K562 (cell line): ENCODE data around the gene CD46. TPM values are rescaled to one million over a fixed set of nuclear protein-coding genes. Genes with fewer than 3 reads are reported as not detected.

Experiments
- DDX20 ChIP-seq: fragments of 450-650 bp; IDR thresholded peaks from 2 replicates; pipeline ENCODE4 v1.6.1; 2016; ENCODE audit warnings: missing genetic modification characterization, low read depth, mild to moderate bottlenecking, missing compliant biosample characterization, moderate library complexity
- EHMT2 ChIP-seq: fragments of 450-650 bp; IDR thresholded peaks from 2 replicates; pipeline ENCODE4 v1.6.1; 2018; ENCODE audit warnings: antibody characterized with exemption
- ESRRA ChIP-seq: fragments of 450-650 bp; IDR thresholded peaks from 2 replicates; pipeline ENCODE4 v1.6.1; 2014; ENCODE audit warnings: low read depth, mild to moderate bottlenecking, moderate library complexity, borderline replicate concordance
- GABPA ChIP-seq: fragments of 200-800 bp; sonication (Bioruptor generic); conservative IDR thresholded peaks from 2 replicates; pipeline ENCODE4 v1.6.1; 2016; ENCODE audit warnings: low read depth, missing genetic modification characterization, missing compliant biosample characterization
- GTF2F1 ChIP-seq: IDR thresholded peaks from 2 replicates; pipeline ENCODE4 v1.6.1; 2011; ENCODE audit warnings: low read depth, low read length, improper control_type of control experiment
- MXI1 ChIP-seq: IDR thresholded peaks from 2 replicates; pipeline ENCODE4 v1.6.1; 2011; ENCODE audit warnings: low read depth, mild to moderate bottlenecking, improper control_type of control experiment, low read length
- PHF20 ChIP-seq: fragments of 450-650 bp; IDR thresholded peaks from 2 replicates; pipeline ENCODE4 v1.6.1; 2018; ENCODE audit not compliant: partially characterized antibody
- SETDB1 ChIP-seq: IDR thresholded peaks from one replicate; pipeline ENCODE4 v1.6.1; 2012; ENCODE audit warnings: low read length, control low read depth, inconsistent platforms
- SMARCE1 ChIP-seq: fragments of 450-650 bp; IDR thresholded peaks from 2 replicates; pipeline ENCODE4 v1.7.1; 2016; ENCODE audit warnings: mild to moderate bottlenecking
- STAG1 ChIP-seq: sonication (generic); formaldehyde crosslinking; IDR thresholded peaks from 2 replicates; pipeline ENCODE4 v1.5.0; 2020; ENCODE audit warnings: missing genetic modification reagents, borderline replicate concordance
- THRAP3 ChIP-seq: fragments of 450-650 bp; IDR thresholded peaks from 2 replicates; pipeline ENCODE4 v1.6.1; 2016; ENCODE audit warnings: mild to moderate bottlenecking, inconsistent platforms, borderline replicate concordance
- TSC22D4 ChIP-seq: fragments of 450-650 bp; IDR thresholded peaks from 2 replicates; pipeline ENCODE4 v1.6.1; 2016; ENCODE audit warnings: missing genetic modification characterization, missing biosample characterization, control low read depth
- ZBTB49 ChIP-seq: sonication (generic); formaldehyde crosslinking; IDR thresholded peaks from 2 replicates; pipeline ENCODE4 v1.8.0; 2022; ENCODE audit warnings: missing genetic modification reagents, mild to moderate bottlenecking, borderline replicate concordance
- ZNF764 ChIP-seq: fragments of 250-450 bp; sonication (Bioruptor Pico); IDR thresholded peaks from 2 replicates; pipeline ENCODE4 v1.4.0; 2020; ENCODE audit warnings: low read depth, mild to moderate bottlenecking, moderate library complexity
- ZNF766 ChIP-seq: fragments of 200-800 bp; sonication (Bioruptor generic); conservative IDR thresholded peaks from 2 replicates; pipeline ENCODE4 v1.6.1; 2016; ENCODE audit warnings: missing genetic modification characterization, missing compliant biosample characterization
- ZSCAN32 ChIP-seq: fragments of 450-650 bp; formaldehyde crosslinking; IDR thresholded peaks from 2 replicates; pipeline ENCODE4 v1.4.0; 2020; ENCODE audit warnings: mild to moderate bottlenecking, moderate library complexity
- polyA plus RNA-seq, 8 experiments: library from polyadenylated mRNA; depleted of rRNA in 4 of 8; stranded (reverse) in 5 of 8; unstranded in 3 of 8; fragments of >200 nt; fragmentation: Nextera tagmentation in 2 of 8; fragmentation: Illumina TruSeq in 1 of 8; extraction: Ambion mirVana in 2 of 8; extraction: Trizol in 1 of 8; gene quantifications; 2 replicates each; pipeline versions ENCODE4 v1.2.1 to v1.2.3, GENCODE V29; 2011 to 2014; ENCODE audit warnings: inconsistent platforms in 1 of 8, missing spikeins in 1 of 8
- total RNA-seq, 7 experiments: library from RNA; depleted of rRNA in 6 of 7; stranded (reverse); fragments of >200 nt in 6 of 7; fragmentation: Illumina TruSeq in 2 of 7; extraction: Trizol in 2 of 7; gene quantifications; 2 replicates each; pipeline versions ENCODE4 v1.2.1 to v1.2.3, GENCODE V29; 2011 to 2021; ENCODE audit warnings: low replicate concordance in 1 of 7
- TF ChIP-seq, protein P1 (sequence below): fragments of 250-450 bp; sonication (Bioruptor Pico); IDR thresholded peaks from 2 replicates; pipeline ENCODE4 v1.4.0; 2020; ENCODE audit warnings: mild to moderate bottlenecking, moderate library complexity
- TF ChIP-seq, protein P2 (sequence below): fragments of 450-650 bp; IDR thresholded peaks from one replicate; pipeline ENCODE4 v1.6.1; 2018; ENCODE audit warnings: mild to moderate bottlenecking, moderate library complexity; ENCODE audit not compliant: partially characterized antibody
- TF ChIP-seq, protein P3 (sequence below): sonication (generic); formaldehyde crosslinking; IDR thresholded peaks from 2 replicates; pipeline ENCODE4 v1.8.0; 2022; ENCODE audit warnings: mild to moderate bottlenecking, low read depth, missing genetic modification reagents
- TF ChIP-seq, protein P4 (sequence below): fragments of 250-450 bp; sonication (Bioruptor Pico); IDR thresholded peaks from 2 replicates; pipeline ENCODE4 v1.6.1; 2021; ENCODE audit warnings: mild to moderate bottlenecking

Gene CD46
- total and polyA plus RNA-seq, 9 of the 15 experiments (the other 6 are each of a cell fraction or from before 2014, with no cell fraction given): 87.9 to 374 (median 156) TPM

GRCh38 chr1:207797229-207797973 is 45.5 kb downstream of the CD46 start (continued):
- TF ChIP-seq SETDB1: no peak
- TF ChIP-seq THRAP3: no peak; the same call in 1 of the 2 replicates
- no peak for TF ChIP-seq ZBTB49 (CRISPR knock-in tag)
- TF ChIP-seq SMARCE1: no peak
- no peak for TF ChIP-seq DDX20
- TF ChIP-seq, protein P1, sequence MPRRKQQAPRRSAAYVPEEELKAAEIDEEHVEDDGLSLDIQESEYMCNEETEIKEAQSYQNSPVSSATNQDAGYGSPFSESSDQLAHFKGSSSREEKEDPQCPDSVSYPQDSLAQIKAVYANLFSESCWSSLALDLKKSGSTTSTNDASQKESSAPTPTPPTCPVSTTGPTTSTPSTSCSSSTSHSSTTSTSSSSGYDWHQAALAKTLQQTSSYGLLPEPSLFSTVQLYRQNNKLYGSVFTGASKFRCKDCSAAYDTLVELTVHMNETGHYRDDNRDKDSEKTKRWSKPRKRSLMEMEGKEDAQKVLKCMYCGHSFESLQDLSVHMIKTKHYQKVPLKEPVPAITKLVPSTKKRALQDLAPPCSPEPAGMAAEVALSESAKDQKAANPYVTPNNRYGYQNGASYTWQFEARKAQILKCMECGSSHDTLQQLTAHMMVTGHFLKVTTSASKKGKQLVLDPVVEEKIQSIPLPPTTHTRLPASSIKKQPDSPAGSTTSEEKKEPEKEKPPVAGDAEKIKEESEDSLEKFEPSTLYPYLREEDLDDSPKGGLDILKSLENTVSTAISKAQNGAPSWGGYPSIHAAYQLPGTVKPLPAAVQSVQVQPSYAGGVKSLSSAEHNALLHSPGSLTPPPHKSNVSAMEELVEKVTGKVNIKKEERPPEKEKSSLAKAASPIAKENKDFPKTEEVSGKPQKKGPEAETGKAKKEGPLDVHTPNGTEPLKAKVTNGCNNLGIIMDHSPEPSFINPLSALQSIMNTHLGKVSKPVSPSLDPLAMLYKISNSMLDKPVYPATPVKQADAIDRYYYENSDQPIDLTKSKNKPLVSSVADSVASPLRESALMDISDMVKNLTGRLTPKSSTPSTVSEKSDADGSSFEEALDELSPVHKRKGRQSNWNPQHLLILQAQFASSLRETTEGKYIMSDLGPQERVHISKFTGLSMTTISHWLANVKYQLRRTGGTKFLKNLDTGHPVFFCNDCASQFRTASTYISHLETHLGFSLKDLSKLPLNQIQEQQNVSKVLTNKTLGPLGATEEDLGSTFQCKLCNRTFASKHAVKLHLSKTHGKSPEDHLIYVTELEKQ (CRISPR knock-in tag): no peak
- TF ChIP-seq EHMT2: no peak
- TF ChIP-seq ZNF764 (CRISPR knock-in tag): no peak
- TF ChIP-seq GTF2F1: no peak
- TF ChIP-seq ZSCAN32 (CRISPR knock-in tag): no peak
- TF ChIP-seq ZNF766 (CRISPR knock-in tag): no peak
- TF ChIP-seq ESRRA: no peak
- no peak for TF ChIP-seq GABPA (tag)
- TF ChIP-seq, protein P2, sequence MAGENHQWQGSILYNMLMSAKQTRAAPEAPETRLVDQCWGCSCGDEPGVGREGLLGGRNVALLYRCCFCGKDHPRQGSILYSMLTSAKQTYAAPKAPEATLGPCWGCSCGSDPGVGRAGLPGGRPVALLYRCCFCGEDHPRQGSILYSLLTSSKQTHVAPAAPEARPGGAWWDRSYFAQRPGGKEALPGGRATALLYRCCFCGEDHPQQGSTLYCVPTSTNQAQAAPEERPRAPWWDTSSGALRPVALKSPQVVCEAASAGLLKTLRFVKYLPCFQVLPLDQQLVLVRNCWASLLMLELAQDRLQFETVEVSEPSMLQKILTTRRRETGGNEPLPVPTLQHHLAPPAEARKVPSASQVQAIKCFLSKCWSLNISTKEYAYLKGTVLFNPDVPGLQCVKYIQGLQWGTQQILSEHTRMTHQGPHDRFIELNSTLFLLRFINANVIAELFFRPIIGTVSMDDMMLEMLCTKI: no peak
- TF ChIP-seq, protein P3, sequence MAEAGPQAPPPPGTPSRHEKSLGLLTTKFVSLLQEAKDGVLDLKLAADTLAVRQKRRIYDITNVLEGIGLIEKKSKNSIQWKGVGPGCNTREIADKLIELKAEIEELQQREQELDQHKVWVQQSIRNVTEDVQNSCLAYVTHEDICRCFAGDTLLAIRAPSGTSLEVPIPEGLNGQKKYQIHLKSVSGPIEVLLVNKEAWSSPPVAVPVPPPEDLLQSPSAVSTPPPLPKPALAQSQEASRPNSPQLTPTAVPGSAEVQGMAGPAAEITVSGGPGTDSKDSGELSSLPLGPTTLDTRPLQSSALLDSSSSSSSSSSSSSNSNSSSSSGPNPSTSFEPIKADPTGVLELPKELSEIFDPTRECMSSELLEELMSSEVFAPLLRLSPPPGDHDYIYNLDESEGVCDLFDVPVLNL (CRISPR knock-in tag): no peak
- TF ChIP-seq STAG1: no peak
- TF ChIP-seq, protein P4, sequence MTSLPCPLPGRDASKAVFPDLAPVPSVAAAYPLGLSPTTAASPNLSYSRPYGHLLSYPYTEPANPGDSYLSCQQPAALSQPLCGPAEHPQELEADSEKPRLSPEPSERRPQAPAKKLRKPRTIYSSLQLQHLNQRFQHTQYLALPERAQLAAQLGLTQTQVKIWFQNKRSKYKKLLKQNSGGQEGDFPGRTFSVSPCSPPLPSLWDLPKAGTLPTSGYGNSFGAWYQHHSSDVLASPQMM (CRISPR knock-in tag): no peak
- TF ChIP-seq TSC22D4 (tag): no peak
- no peak for TF ChIP-seq MXI1
- no peak for TF ChIP-seq PHF20
